Trophoblast cell (in vitro differentiated cells and primary cell): ENCODE data around the gene ITGBL1.

Source experiments
- DNase-seq, 2 donors: peaks; one replicate each; pipeline ENCODE4 v3.0.0-alpha.2; 2016
- H2AFZ ChIP-seq: 2 replicates; pipeline ENCODE4 v1.6.1; 2013; ENCODE audit warnings: low read length, moderate library complexity, mild to moderate bottlenecking; ENCODE audit not compliant: insufficient read depth, poor library complexity
- H2AK5ac ChIP-seq: 2 replicates; pipeline ENCODE4 v1.6.1; 2013; ENCODE audit warnings: mild to moderate bottlenecking, low read length
- H2BK120ac ChIP-seq: 2 replicates; pipeline ENCODE4 v1.6.1; 2013; ENCODE audit warnings: low read length, mild to moderate bottlenecking, moderate library complexity; ENCODE audit not compliant: insufficient read depth, poor library complexity
- H2BK12ac ChIP-seq: 2 replicates; pipeline ENCODE4 v1.6.1; 2013; ENCODE audit warnings: mild to moderate bottlenecking, low read length, moderate library complexity
- H2BK5ac ChIP-seq: 2 replicates; pipeline ENCODE4 v1.6.1; 2013; ENCODE audit warnings: low read length, low read depth, moderate library complexity, mild to moderate bottlenecking; ENCODE audit not compliant: poor library complexity
- H3K14ac ChIP-seq: 2 replicates; pipeline ENCODE4 v1.6.1; 2013; ENCODE audit warnings: mild to moderate bottlenecking, low read length
- H3K18ac ChIP-seq: 2 replicates; pipeline ENCODE4 v1.6.1; 2013; ENCODE audit warnings: mild to moderate bottlenecking, low read length
- H3K23ac ChIP-seq: 2 replicates; pipeline ENCODE4 v1.6.1; 2013; ENCODE audit warnings: low read length
- H3K27ac ChIP-seq: 2 replicates; pipeline ENCODE4 v1.5.1; 2013; ENCODE audit warnings: low read depth, mild to moderate bottlenecking, inconsistent platforms, low read length, moderate library complexity
- H3K27me3 ChIP-seq: 2 replicates; pipeline ENCODE4 v1.6.1; 2013; ENCODE audit warnings: inconsistent platforms, mild to moderate bottlenecking, low read length, moderate library complexity; ENCODE audit not compliant: insufficient read depth
- H3K36me3 ChIP-seq, 2 experiments: 1 replicate in 1 of 2; 2 replicates in 1 of 2; pipeline ENCODE4 v1.6.1; 2013; ENCODE audit warnings: low read length in 2 of 2, mild to moderate bottlenecking in 2 of 2, moderate library complexity in 1 of 2; ENCODE audit not compliant: insufficient read depth in 2 of 2, control insufficient read depth in 1 of 2
- H3K4ac ChIP-seq: 2 replicates; pipeline ENCODE4 v1.6.1; 2013; ENCODE audit warnings: low read depth, mild to moderate bottlenecking, low read length, moderate library complexity
- H3K4me1 ChIP-seq, 2 experiments: 1 replicate in 1 of 2; 2 replicates in 1 of 2; pipeline ENCODE4 v1.6.1; 2013; ENCODE audit warnings: low read length in 2 of 2, mild to moderate bottlenecking in 2 of 2, moderate library complexity in 1 of 2; ENCODE audit not compliant: insufficient read depth in 2 of 2, control insufficient read depth in 1 of 2
- H3K4me2 ChIP-seq: 2 replicates; pipeline ENCODE4 v1.6.1; 2013; ENCODE audit warnings: inconsistent platforms, mild to moderate bottlenecking, low read length, moderate library complexity
- H3K4me3 ChIP-seq: 2 replicates; pipeline ENCODE4 v1.5.1; 2013; ENCODE audit warnings: mild to moderate bottlenecking, low read depth, low read length, inconsistent platforms
- H3K79me1 ChIP-seq: one replicate; pipeline ENCODE4 v1.6.1; 2013; ENCODE audit warnings: low read length
- H3K79me2 ChIP-seq: 2 replicates; pipeline ENCODE4 v1.6.1; 2013; ENCODE audit warnings: low read length, mild to moderate bottlenecking; ENCODE audit not compliant: control insufficient read depth, insufficient read depth, poor library complexity
- H3K9ac ChIP-seq: 2 replicates; pipeline ENCODE4 v1.6.1; 2013; ENCODE audit warnings: mild to moderate bottlenecking, low read length
- H3K9me3 ChIP-seq: 2 replicates; pipeline ENCODE4 v1.6.1; 2013; ENCODE audit warnings: low read depth, mild to moderate bottlenecking, control low read depth, inconsistent platforms, low read length; ENCODE audit not compliant: insufficient read depth
- H4K12ac ChIP-seq: 2 replicates; pipeline ENCODE4 v1.6.1; 2013; ENCODE audit warnings: low read depth, mild to moderate bottlenecking, low read length, moderate library complexity
- H4K8ac ChIP-seq: 2 replicates; pipeline ENCODE4 v1.6.1; 2013; ENCODE audit warnings: low read depth, mild to moderate bottlenecking, low read length, moderate library complexity
- H4K91ac ChIP-seq: one replicate; pipeline ENCODE4 v1.6.1; 2013; ENCODE audit warnings: low read depth, mild to moderate bottlenecking, low read length, moderate library complexity
- WGBS: extraction: QIAGEN DNeasy Blood & Tissue Kit; methylation state at CpG from one replicate; pipeline ENCODE4 v1.1.7; 2013; ENCODE audit warnings: missing lambda C conversion rate; ENCODE audit not compliant: insufficient read length, insufficient coverage; ENCODE audit errors: extremely low coverage; 5-methylcytosine and 5-hydroxymethylcytosine counted together

The ITGBL1 gene

DNA sequence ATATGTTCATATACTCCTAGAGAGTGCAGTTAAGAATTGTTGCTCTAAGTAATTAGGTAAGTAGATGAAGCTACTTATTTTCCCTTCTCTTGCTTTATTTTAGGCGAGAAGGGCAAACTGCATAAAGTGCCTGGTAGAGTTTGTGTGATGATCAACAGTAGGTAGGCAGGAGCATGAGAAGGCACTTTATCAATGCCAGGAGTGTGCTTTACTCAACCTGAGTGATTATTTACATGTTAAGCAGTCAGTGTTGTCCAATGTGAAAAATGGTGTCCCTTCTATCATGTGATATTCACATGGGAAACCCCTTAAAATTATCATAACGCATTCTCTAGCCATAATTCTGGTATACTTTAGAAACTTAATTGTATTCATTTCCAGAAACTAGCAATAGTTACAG, 294.0 kb downstream of the ITGBL1 start:
- Histone ChIP-seq H2AK5ac (no peak overlapping the region), H3K79me1 (no peaks in the 10 kb centered on the region), H2AFZ (no peak overlapping the region), H3K36me3 (no peaks in the 10 kb centered on the region), H2BK120ac (no peak overlapping the region), H4K12ac (no peak overlapping the region), H3K4me2 (no peak overlapping the region), H3K79me2 (no peaks in the 10 kb centered on the region), H3K9me3 (no peaks in the 10 kb centered on the region), H3K18ac (no peak overlapping the region), H3K4me3 (no peak overlapping the region), H3K4ac (no peak overlapping the region), H3K23ac (no peak overlapping the region), H4K8ac (no peak overlapping the region), H3K27me3 (peaks cover 2% of the 10 kb centered on the region), H2BK5ac (no peak overlapping the region), H3K9ac (no peak overlapping the region), H3K4me1 (no peaks in the 10 kb centered on the region), H2BK12ac (no peak overlapping the region), H4K91ac (no peak overlapping the region), H3K14ac (no peak overlapping the region), H3K27ac (no peak overlapping the region)
- no CpG with 5 or more reads among the region's 2 CpGs for WGBS
- no peak for DNase-seq

DNA sequence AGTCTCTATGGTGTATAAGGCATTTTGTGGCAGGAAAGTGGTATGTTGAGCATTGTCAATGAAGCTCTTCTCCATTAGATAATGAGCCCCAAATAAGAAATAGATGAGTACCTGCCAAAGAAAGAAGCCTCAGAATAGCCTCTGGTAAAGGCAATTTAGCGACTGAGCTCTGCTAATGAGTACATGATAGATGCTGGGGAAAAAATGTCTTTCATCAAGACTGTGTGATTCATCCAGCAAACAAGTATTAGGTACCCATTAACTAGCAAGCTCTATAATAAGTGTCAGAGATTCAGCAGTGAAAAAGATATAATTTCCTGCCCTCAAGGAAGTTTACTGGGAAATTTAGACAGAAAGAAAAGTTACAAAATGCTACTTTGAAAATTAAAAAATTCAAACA, 294.6 kb downstream of the ITGBL1 start:
- H3K23ac ChIP-seq, result no peak overlapping the region

DNA sequence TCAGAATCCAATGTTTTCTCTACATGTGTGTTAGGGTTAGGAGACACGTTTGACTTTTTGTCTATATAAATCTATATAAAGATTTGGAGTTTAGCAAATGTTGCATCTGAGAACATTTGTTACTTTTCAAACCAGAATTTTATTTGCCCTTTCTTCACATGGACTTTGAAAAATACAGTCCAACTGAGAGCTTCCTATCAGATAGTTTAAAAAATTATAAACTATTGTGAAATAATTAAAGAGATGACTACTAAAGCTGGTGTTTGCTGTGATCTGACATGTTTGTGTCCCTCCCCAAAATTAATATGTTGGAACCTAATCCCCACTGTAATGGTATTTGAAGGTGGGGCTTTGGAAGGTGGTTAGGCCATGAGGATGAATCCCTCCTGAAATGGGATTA, 297.1 kb downstream of the ITGBL1 start:
- no peaks in the 10 kb centered on the region for H3K9me3 ChIP-seq
- no peak overlapping the region for H3K9ac ChIP-seq
- no peak overlapping the region for H2AFZ ChIP-seq
- no peak for DNase-seq
- no peak overlapping the region for H3K4me2 ChIP-seq
- H4K8ac ChIP-seq, result no peak overlapping the region
- no peak overlapping the region for H2BK120ac ChIP-seq
- H3K18ac ChIP-seq, result no peak overlapping the region
- no peak overlapping the region for H3K4ac ChIP-seq
- no peaks in the 10 kb centered on the region for H3K79me2 ChIP-seq
- no peak overlapping the region for H2AK5ac ChIP-seq
- no peak overlapping the region for H3K27ac ChIP-seq
- H2BK5ac ChIP-seq, result no peak overlapping the region
- no peak overlapping the region for H4K91ac ChIP-seq
- H4K12ac ChIP-seq, result no peak overlapping the region
- H3K14ac ChIP-seq, result no peak overlapping the region
- WGBS, result no CpG with 5 or more reads among the region's 1 CpG
- peaks cover 2% of the 10 kb centered on the region for H3K27me3 ChIP-seq
- no peaks in the 10 kb centered on the region for H3K79me1 ChIP-seq
- no peaks in the 10 kb centered on the region for H3K4me1 ChIP-seq
- H3K4me3 ChIP-seq, result no peak overlapping the region
- no peaks in the 10 kb centered on the region for H3K36me3 ChIP-seq
- no peak overlapping the region for H3K23ac ChIP-seq
- H2BK12ac ChIP-seq, result no peak overlapping the region

More for the DNA sequence above, 294.6 kb downstream of the ITGBL1 start:
- Histone ChIP-seq H3K4me2 (no peak overlapping the region), H4K12ac (no peak overlapping the region), H3K79me1 (no peaks in the 10 kb centered on the region), H3K4me1 (no peaks in the 10 kb centered on the region), H4K8ac (no peak overlapping the region), H3K4me3 (no peak overlapping the region), H3K79me2 (no peaks in the 10 kb centered on the region), H2BK12ac (no peak overlapping the region), H2AK5ac (no peak overlapping the region), H4K91ac (no peak overlapping the region), H3K36me3 (no peaks in the 10 kb centered on the region), H3K9ac (no peak overlapping the region), H3K27ac (no peak overlapping the region), H2BK120ac (no peak overlapping the region), H2AFZ (no peak overlapping the region), H3K18ac (no peak overlapping the region), H3K14ac (no peak overlapping the region), H2BK5ac (no peak overlapping the region), H3K4ac (no peak overlapping the region), H3K27me3 (peaks cover 2% of the 10 kb centered on the region), H3K9me3 (no peaks in the 10 kb centered on the region)
- DNase-seq, result no peak
- no CpG with 5 or more reads among the region's 1 CpG for WGBS

DNA sequence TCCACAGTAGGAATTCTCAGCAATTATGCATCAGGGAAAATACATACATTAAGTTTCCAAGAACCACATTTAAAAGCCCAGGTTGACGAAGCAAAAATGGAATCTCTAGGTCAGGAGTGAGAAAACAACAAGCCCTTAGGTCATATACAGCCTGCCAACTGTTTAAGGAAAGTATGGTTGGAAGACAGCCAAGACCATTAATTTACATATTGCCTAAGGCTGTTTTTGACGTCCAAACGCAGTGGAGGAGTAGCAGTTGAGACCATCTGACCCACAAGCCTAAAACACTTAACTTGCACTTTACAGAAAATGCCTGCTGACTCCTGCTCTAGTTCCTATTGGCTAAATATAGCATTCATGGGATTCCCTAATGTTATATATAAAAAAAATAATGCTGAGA, 299.0 kb downstream of the ITGBL1 start:
- Histone ChIP-seq H3K9ac (no peak overlapping the region), H3K79me2 (no peaks in the 10 kb centered on the region), H3K4me2 (no peak overlapping the region), H3K4ac (no peak overlapping the region), H3K9me3 (no peaks in the 10 kb centered on the region), H2AFZ (no peak overlapping the region), H4K12ac (no peak overlapping the region), H3K27ac (no peak overlapping the region), H4K91ac (no peak overlapping the region), H2BK12ac (no peak overlapping the region), H3K14ac (no peak overlapping the region), H3K4me3 (no peak overlapping the region), H3K79me1 (no peaks in the 10 kb centered on the region), H3K18ac (no peak overlapping the region), H2BK5ac (no peak overlapping the region), H4K8ac (no peak overlapping the region), H3K4me1 (no peaks in the 10 kb centered on the region), H3K23ac (no peak overlapping the region), H2AK5ac (no peak overlapping the region), H3K36me3 (no peaks in the 10 kb centered on the region), H3K27me3 (peaks cover under 1% of the 10 kb centered on the region), H2BK120ac (no peak overlapping the region)
- peak; percentile 58 to 93 for DNase-seq
- no CpG with 5 or more reads among the region's 3 CpGs for WGBS
